K562 (cell line): ENCODE data around the gene DTWD2. TPM values are rescaled to one million over a fixed set of nuclear protein-coding genes. Genes with fewer than 3 reads are reported as not detected.

Experiments
- BHLHE40 ChIP-seq: IDR thresholded peaks from 2 replicates; pipeline ENCODE4 v1.6.1; 2011; ENCODE audit warnings: low read length, improper control_type of control experiment
- CC2D1A ChIP-seq: fragments of 450-650 bp; IDR thresholded peaks from 2 replicates; pipeline ENCODE4 v1.6.1; 2017; ENCODE audit warnings: mild to moderate bottlenecking
- RERE ChIP-seq: sonication (generic); formaldehyde crosslinking; IDR thresholded peaks from 2 replicates; pipeline ENCODE4 v1.8.0; 2023; ENCODE audit warnings: missing genetic modification reagents, mild to moderate bottlenecking, borderline replicate concordance
- SNRNP70 ChIP-seq: fragments of 200-400 bp; formaldehyde crosslinking; optimal IDR thresholded peaks from 2 replicates; pipeline ENCODE3; 2017; ENCODE audit warnings: low read depth, low read length
- THAP12 ChIP-seq: fragments of 250-450 bp; sonication (Bioruptor Pico); IDR thresholded peaks from 2 replicates; pipeline ENCODE4 v1.9.0; 2021; ENCODE audit warnings: mild to moderate bottlenecking, inconsistent platforms
- ZNF518B ChIP-seq: fragments of 250-450 bp; sonication (Bioruptor Pico); IDR thresholded peaks from 2 replicates; pipeline ENCODE4 v1.5.0; 2021; ENCODE audit warnings: mild to moderate bottlenecking, moderate library complexity
- polyA plus RNA-seq, 8 experiments: library from polyadenylated mRNA; depleted of rRNA in 4 of 8; stranded (reverse) in 5 of 8; unstranded in 3 of 8; fragments of >200 nt; fragmentation: Nextera tagmentation in 2 of 8; fragmentation: Illumina TruSeq in 1 of 8; extraction: Ambion mirVana in 2 of 8; extraction: Trizol in 1 of 8; gene quantifications; 2 replicates each; pipeline versions ENCODE4 v1.2.1 to v1.2.3, GENCODE V29; 2011 to 2014; ENCODE audit warnings: inconsistent platforms in 1 of 8, missing spikeins in 1 of 8
- total RNA-seq, 7 experiments: library from RNA; depleted of rRNA in 6 of 7; stranded (reverse); fragments of >200 nt in 6 of 7; fragmentation: Illumina TruSeq in 2 of 7; extraction: Trizol in 2 of 7; gene quantifications; 2 replicates each; pipeline versions ENCODE4 v1.2.1 to v1.2.3, GENCODE V29; 2011 to 2021; ENCODE audit warnings: low replicate concordance in 1 of 7
- TF ChIP-seq, protein P1 (sequence below): sonication (generic); formaldehyde crosslinking; IDR thresholded peaks from 2 replicates; pipeline ENCODE4 v1.8.1; 2023; ENCODE audit warnings: mild to moderate bottlenecking, missing genetic modification reagents

Gene DTWD2
- total and polyA plus RNA-seq, 9 of the 15 experiments (the other 6 are each of a cell fraction or from before 2014, with no cell fraction given): 0.99 to 10.8 (median 4.1) TPM

DNA sequence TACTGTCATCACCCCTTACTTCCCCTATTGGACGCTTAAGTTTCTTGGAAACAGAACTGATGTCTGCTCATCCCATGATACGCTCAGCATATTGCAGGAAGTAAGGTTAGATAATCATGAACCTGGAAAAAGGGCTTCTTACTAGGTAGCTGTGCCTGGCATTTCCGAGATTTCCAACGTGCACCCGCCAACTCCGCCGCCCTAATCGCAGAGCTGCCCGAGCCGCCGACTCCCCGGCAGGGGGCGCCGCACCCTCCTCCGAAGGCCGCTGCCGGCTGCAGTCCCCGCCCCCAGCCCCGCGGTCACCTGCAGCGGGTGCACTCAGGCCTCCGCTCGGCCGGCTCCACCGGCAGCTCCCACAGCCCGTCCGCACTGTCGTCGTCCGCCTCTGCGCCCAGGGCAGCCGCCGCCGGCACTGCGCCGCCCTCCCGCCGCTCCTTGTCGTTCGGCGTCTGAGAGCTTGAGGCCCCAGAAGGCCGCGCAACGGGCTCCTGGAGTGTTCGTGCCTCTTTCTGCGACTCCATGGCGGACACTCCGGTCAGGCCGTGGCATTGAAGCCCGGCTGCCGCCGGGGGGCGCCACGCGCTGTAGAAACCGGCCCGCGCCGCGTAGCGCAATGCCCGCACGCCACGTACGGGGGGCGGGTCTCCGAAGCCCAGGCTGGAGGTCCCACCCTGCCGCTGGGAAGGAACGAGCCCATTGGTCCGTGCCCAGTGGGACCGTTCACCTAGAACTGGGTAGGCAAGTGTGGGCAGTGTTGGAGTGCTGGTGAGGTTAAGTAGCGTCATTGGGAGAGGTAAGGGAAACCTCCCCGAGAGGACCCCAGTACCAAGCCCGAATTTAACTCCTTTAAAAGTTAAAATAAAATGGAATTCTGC is at the start of gene DTWD2 (continued):
- TF ChIP-seq RERE (CRISPR knock-in tag): no peak
- TF ChIP-seq CC2D1A: peak; percentile 63; the same call in 1 of the 2 replicates
- no peak for TF ChIP-seq SNRNP70
- TF ChIP-seq THAP12 (CRISPR knock-in tag): 0 out of 2 replicates have a peak, but pooled peaks have one; percentile 8
- TF ChIP-seq, protein P1, sequence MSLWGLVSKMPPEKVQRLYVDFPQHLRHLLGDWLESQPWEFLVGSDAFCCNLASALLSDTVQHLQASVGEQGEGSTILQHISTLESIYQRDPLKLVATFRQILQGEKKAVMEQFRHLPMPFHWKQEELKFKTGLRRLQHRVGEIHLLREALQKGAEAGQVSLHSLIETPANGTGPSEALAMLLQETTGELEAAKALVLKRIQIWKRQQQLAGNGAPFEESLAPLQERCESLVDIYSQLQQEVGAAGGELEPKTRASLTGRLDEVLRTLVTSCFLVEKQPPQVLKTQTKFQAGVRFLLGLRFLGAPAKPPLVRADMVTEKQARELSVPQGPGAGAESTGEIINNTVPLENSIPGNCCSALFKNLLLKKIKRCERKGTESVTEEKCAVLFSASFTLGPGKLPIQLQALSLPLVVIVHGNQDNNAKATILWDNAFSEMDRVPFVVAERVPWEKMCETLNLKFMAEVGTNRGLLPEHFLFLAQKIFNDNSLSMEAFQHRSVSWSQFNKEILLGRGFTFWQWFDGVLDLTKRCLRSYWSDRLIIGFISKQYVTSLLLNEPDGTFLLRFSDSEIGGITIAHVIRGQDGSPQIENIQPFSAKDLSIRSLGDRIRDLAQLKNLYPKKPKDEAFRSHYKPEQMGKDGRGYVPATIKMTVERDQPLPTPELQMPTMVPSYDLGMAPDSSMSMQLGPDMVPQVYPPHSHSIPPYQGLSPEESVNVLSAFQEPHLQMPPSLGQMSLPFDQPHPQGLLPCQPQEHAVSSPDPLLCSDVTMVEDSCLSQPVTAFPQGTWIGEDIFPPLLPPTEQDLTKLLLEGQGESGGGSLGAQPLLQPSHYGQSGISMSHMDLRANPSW (CRISPR knock-in tag): no peak
- TF ChIP-seq BHLHE40: peak; percentile 80
- no peak for TF ChIP-seq ZNF518B (CRISPR knock-in tag)
